Immature natural killer cell (primary cell): Measurements from ENCODE around the gene TUBA4B. TPM values are rescaled to one million over a fixed set of nuclear protein-coding genes. Genes with fewer than 3 reads are reported as not detected.
"Not testable (repeated sequence)": the region's sequence is repeated elsewhere in the genome, so short reads cannot be mapped to it uniquely, and the experiment has no call there.

ENCODE experiments used
- DNase-seq, 3 donors: peaks; one replicate each; pipeline ENCODE4 v3.0.0; 2022; ENCODE audit warnings: mixed read lengths in 1 of 3
- H3K27ac Mint-ChIP-seq, 6 donors: one replicate each; pipeline ENCODE4 v1.8.0; 2020; ENCODE audit warnings: mixed read lengths in 6 of 6, mild to moderate bottlenecking in 5 of 6, inconsistent platforms in 4 of 6, moderate library complexity in 3 of 6
- H3K27me3 Mint-ChIP-seq, 3 donors: one replicate each; pipeline ENCODE4 v1.8.0; 2020 to 2021; ENCODE audit warnings: low read depth in 3 of 3, mild to moderate bottlenecking in 3 of 3, mixed read lengths in 3 of 3, moderate library complexity in 3 of 3, inconsistent platforms in 1 of 3
- H3K36me3 Mint-ChIP-seq, 3 donors: one replicate each; pipeline ENCODE4 v1.8.0; 2020; ENCODE audit warnings: mixed read lengths in 3 of 3, inconsistent platforms in 2 of 3, mild to moderate bottlenecking in 2 of 3
- H3K4me1 Mint-ChIP-seq, 2 donors: one replicate each; pipeline ENCODE4 v1.8.0; 2020; ENCODE audit warnings: inconsistent platforms in 2 of 2, mild to moderate bottlenecking in 2 of 2, mixed read lengths in 2 of 2, moderate library complexity in 1 of 2
- H3K4me3 Mint-ChIP-seq, 5 donors: one replicate each; pipeline ENCODE4 v1.8.0; 2020; ENCODE audit warnings: mild to moderate bottlenecking in 5 of 5, mixed read lengths in 5 of 5, inconsistent platforms in 3 of 5, moderate library complexity in 3 of 5
- H3K9me3 Mint-ChIP-seq, 6 donors: one replicate each; pipeline ENCODE4 v1.8.0; 2020; ENCODE audit warnings: mild to moderate bottlenecking in 6 of 6, mixed read lengths in 6 of 6, inconsistent platforms in 4 of 6, moderate library complexity in 3 of 6
- polyA plus RNA-seq, 3 donors: library from polyadenylated mRNA; unstranded; fragments of 300-500 nt; fragmentation: Illumina TruSeq; gene quantifications; one replicate each; pipeline ENCODE4 v1.2.3, GENCODE V29; 2021

The TUBA4B gene
- polyA plus RNA-seq, 3 donors from 2014 or later, result not detected

- peak overlapping the region; percentile 93 to 98 (median 96) for H3K27ac Mint-ChIP-seq
- peaks cover 76 to 79% of the 10 kb centered on the region in 2 donors for H3K4me1 Mint-ChIP-seq
- peaks cover 12 to 31% (median 26%) of the 10 kb centered on the region in 3 donors for H3K27me3 Mint-ChIP-seq
- H3K36me3 Mint-ChIP-seq, result peaks cover 0 to 24% (median 12%) of the 10 kb centered on the region in 3 donors
- H3K9me3 Mint-ChIP-seq, result no peaks in the 10 kb centered on the region
- H3K4me3 Mint-ChIP-seq, result peak overlapping the region; percentile 57 to 93 (median 90)
- no peak for DNase-seq
Observed at GRCh38 chr2:219246559-219246958, 6.5 kb upstream of the TUBA4B start.

GRCh38 chr2:219247678-219248642 lies 5.1 kb upstream of the TUBA4B start:
- peak; percentile 65 to 77 (median 67) for DNase-seq
- Mint-ChIP-seq H3K36me3 (peaks cover 0 to 24% (median 12%) of the 10 kb centered on the region in 3 donors), H3K27ac (peak overlapping the region; percentile 93 to 98 (median 96)), H3K9me3 (no peaks in the 10 kb centered on the region), H3K27me3 (peaks cover 18 to 36% (median 32%) of the 10 kb centered on the region in 3 donors), H3K4me3 (peak overlapping the region; percentile 72 to 93 (median 89)), H3K4me1 (peaks cover 89 to 90% of the 10 kb centered on the region in 2 donors)

DNA sequence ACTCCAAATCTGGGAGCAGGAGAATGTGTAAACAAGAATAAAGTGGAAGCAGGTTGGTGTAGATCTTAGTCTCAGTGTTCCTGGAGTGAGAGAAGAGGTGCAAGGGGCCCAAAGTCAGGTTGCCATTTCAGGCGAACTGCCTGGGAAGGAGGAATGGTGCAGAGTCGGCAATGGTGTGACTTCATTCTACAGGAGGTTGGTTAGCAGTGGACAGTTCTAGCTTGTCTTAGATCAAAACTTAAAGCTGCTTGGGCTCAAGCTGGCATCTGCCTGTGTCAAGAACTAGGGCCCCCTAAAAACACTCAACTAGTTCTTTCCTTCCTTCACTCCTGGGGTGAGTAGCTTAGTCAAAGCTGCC lies 4.2 kb upstream of the TUBA4B start:
- no peak for DNase-seq
- Mint-ChIP-seq H3K27ac (peak overlapping the region; percentile 93 to 98 (median 95)), H3K9me3 (no peaks in the 10 kb centered on the region), H3K27me3 (peaks cover 18 to 39% (median 38%) of the 10 kb centered on the region in 3 donors), H3K4me3 (peak overlapping the region; percentile 72 to 90 (median 81)), H3K36me3 (peaks cover 0 to 24% (median 12%) of the 10 kb centered on the region in 3 donors), H3K4me1 (peaks cover 85% of the 10 kb centered on the region in 2 donors)

- H3K4me1 Mint-ChIP-seq, result peaks cover 83 to 85% of the 10 kb centered on the region in 2 donors
- no peaks in the 10 kb centered on the region for H3K9me3 Mint-ChIP-seq
- H3K27me3 Mint-ChIP-seq, result peaks cover 18 to 40% (median 39%) of the 10 kb centered on the region in 3 donors
- DNase-seq, result peak in 2 of 3 donors; percentile 34 to 44
- peak overlapping the region; percentile 93 to 98 (median 95) for H3K27ac Mint-ChIP-seq
- H3K4me3 Mint-ChIP-seq, result peak overlapping the region; percentile 72 to 90 (median 81)
- peaks cover 0 to 24% (median 12%) of the 10 kb centered on the region in 3 donors for H3K36me3 Mint-ChIP-seq
Observed at GRCh38 chr2:219249203-219249980, 3.7 kb upstream of the TUBA4B start.

- no peak for DNase-seq
- Mint-ChIP-seq H3K4me1 (peaks cover 82% of the 10 kb centered on the region in 2 donors), H3K9me3 (no peaks in the 10 kb centered on the region), H3K27ac (peak overlapping the region; percentile 93 to 98 (median 95)), H3K4me3 (peak overlapping the region; percentile 72 to 90 (median 86)), H3K36me3 (peaks cover 0 to 24% (median 12%) of the 10 kb centered on the region in 3 donors), H3K27me3 (peaks cover 18 to 39% (median 37%) of the 10 kb centered on the region in 3 donors)
Observed at GRCh38 chr2:219250049-219250781, 2.8 kb upstream of the TUBA4B start.

DNA sequence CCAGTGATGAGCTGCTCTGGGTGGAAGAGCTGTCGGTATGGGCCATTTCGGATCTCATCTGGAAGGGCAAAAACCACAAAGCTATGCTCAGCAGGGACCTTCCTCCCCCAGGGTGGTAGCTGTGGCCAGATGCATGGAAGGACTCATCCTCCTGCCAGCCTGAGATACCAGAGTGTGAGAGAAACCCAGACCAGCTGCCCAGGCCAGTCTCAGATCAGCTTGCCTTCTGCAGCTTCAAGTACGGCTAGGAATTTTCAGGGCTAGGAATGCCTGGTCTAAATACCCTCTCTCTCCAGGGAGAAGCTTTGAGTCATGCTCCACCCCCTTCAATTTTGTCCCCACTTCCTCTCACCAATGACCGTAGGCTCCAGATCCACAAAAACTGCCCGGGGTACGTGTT lies 1.4 kb upstream of the TUBA4B start:
- no peak for DNase-seq
- Mint-ChIP-seq H3K27me3 (peaks cover 11 to 34% (median 24%) of the 10 kb centered on the region in 3 donors), H3K27ac (peak overlapping the region; percentile 87 to 98 (median 96)), H3K9me3 (no peaks in the 10 kb centered on the region), H3K36me3 (peaks cover 0 to 24% (median 12%) of the 10 kb centered on the region in 3 donors), H3K4me1 (peaks cover 68 to 71% of the 10 kb centered on the region in 2 donors), H3K4me3 (peak overlapping the region; percentile 86 to 95 (median 89))

DNA sequence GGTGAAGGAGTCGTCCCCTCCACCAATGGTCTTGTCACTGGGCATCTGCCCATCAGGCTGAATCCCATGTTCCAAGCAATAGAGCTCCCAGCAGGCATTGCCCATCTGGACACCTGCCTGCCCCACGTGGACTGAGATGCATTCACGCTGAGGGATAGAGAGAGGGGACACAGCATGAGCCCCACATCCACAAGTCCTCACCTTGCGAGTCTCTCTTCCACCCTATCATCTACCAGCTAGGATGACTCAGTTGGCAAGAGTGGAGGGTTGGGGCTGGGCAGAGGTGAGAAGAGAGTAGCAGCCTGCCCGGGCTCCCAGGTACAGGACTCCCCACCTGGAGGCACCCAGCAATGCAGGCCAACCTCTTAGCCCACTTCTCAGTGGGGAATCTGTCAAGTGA lies 959 bp upstream of the TUBA4B start:
- peaks cover 11 to 35% (median 20%) of the 10 kb centered on the region in 3 donors for H3K27me3 Mint-ChIP-seq
- peaks cover 63 to 66% of the 10 kb centered on the region in 2 donors for H3K4me1 Mint-ChIP-seq
- peak overlapping the region; percentile 86 to 95 (median 89) for H3K4me3 Mint-ChIP-seq
- H3K9me3 Mint-ChIP-seq, result no peaks in the 10 kb centered on the region
- H3K36me3 Mint-ChIP-seq, result peaks cover 0 to 24% (median 12%) of the 10 kb centered on the region in 3 donors
- DNase-seq, result no peak
- H3K27ac Mint-ChIP-seq, result peak overlapping the region; percentile 87 to 98 (median 96)

- DNase-seq, result no peak
Observed at GRCh38 chr2:219252570-219252899, 508 bp upstream of the TUBA4B start.

DNA sequence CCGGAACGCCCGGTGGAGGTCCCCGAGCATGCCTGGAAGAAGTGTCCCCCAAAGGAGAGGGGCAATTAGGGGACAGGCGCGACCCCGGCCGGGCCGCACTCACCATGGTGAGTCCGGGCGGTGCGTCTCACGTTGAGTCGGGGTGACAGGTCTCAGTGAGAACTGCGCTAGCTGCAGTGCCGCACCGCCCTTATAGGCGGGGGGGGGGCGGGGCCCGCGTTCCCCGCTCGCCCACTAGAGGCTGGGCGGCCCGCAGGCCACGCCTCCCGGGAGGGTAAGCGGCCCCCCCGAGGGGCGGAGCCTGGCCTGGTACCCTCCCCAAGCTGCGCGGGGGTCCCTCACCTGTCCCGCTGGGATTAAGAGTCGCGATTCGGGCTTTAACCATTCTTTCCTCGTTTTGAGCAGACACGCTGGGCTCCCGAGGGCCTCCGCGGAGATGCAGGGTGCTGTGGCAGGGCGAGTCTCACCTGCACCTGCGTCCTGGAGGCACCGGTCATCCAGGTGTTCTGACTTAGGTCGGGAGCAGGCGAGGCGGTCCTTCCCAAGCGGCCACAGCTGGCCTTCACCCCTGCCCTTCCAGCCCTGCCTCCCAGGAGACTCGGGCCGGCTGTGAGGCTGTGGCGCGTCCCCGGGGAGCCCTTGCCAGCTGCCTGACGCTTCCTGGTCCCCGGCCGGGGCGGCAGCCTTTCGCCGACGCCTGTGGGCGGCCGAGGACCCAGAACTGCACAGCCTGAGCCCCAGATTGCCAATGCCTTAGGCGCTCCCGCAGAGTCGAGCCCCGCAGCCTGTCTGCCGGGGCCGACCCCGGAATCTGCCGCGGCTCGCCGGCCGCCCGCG lies 928 bp downstream of the TUBA4B start, which contains the start of gene TUBA4A:
TSS of gene TUBA4A (minus strand) at position 166 of the 837 bp plus-strand sequence. CDS start at position 106, 60 bp downstream.
- Mint-ChIP-seq H3K4me1 (peaks cover 45 to 47% of the 10 kb centered on the region in 2 donors), H3K36me3 (peaks cover 0 to 20% (median 8%) of the 10 kb centered on the region in 3 donors), H3K27ac (peak within 1 kb of the TSS; percentile 94 to 98 (median 96)), H3K9me3 (no peaks in the 10 kb centered on the region), H3K27me3 (peaks cover 9 to 25% (median 15%) of the 10 kb centered on the region in 3 donors), H3K4me3 (peak within 1 kb of the TSS; percentile 86 to 95 (median 89))
- peak; percentile 85 to 91 (median 89) for DNase-seq

More at GRCh38 chr2:219252570-219252899, 508 bp upstream of the TUBA4B start:
- peak overlapping the region; percentile 86 to 95 (median 89) for H3K4me3 Mint-ChIP-seq
- H3K27ac Mint-ChIP-seq, result peak overlapping the region; percentile 81 to 98 (median 96)
- H3K27me3 Mint-ChIP-seq, result peaks cover 11 to 31% (median 18%) of the 10 kb centered on the region in 3 donors
- H3K4me1 Mint-ChIP-seq, result peaks cover 59 to 62% of the 10 kb centered on the region in 2 donors
- H3K36me3 Mint-ChIP-seq, result peaks cover 0 to 24% (median 12%) of the 10 kb centered on the region in 3 donors
- H3K9me3 Mint-ChIP-seq, result no peaks in the 10 kb centered on the region

- H3K4me1 Mint-ChIP-seq, result peaks cover 37 to 40% of the 10 kb centered on the region in 2 donors
- peaks cover 11 to 25% (median 15%) of the 10 kb centered on the region in 3 donors for H3K27me3 Mint-ChIP-seq
- H3K36me3 Mint-ChIP-seq, result peaks cover 0 to 13% (median 5%) of the 10 kb centered on the region in 3 donors
- H3K4me3 Mint-ChIP-seq, result peak overlapping the region; percentile 84 to 89 (median 88)
- H3K9me3 Mint-ChIP-seq, result no peaks in the 10 kb centered on the region
- peak; percentile 68 to 75 (median 69) for DNase-seq
- peak overlapping the region; percentile 93 to 97 (median 94) for H3K27ac Mint-ChIP-seq
Observed at GRCh38 chr2:219254590-219255201, 1.7 kb downstream of the TUBA4B start.

- not testable (repeated sequence) for H3K9me3 Mint-ChIP-seq, H3K36me3 Mint-ChIP-seq, H3K27ac Mint-ChIP-seq, H3K4me1 Mint-ChIP-seq, DNase-seq, H3K4me3 Mint-ChIP-seq
- peaks cover 7 to 20% (median 17%) of the 10 kb centered on the region in 3 donors for H3K27me3 Mint-ChIP-seq
Observed at GRCh38 chr2:219258942-219259341, 5.9 kb downstream of the TUBA4B start.
